ENCODE results near the gene FHOD3. TPM values are rescaled to one million over a fixed set of nuclear protein-coding genes. Genes with fewer than 3 reads are reported as not detected.

FHOD3 gene
- total and polyA plus RNA-seq, 2 experiments from 2014 or later, result 2.7 to 8.7 TPM

- TF ChIP-seq ZNF462 (CRISPR knock-in tag; IDR thresholded peaks at IDR 0.05) (no peak), CREB1 (CRISPR knock-in tag; IDR thresholded peaks at IDR 0.05; ENCODE audit: low read depth) (no peak), CTCF (conservative IDR thresholded peaks at IDR 0.05; ENCODE audit: low read depth in 2 of 2) (no peak), EZH2 (IDR thresholded peaks at IDR 0.05; ENCODE audit: low read depth, unreplicated experiment) (no peak), REST (IDR thresholded peaks at IDR 0.05; ENCODE audit: unreplicated experiment) (no peak), ZNF114 (CRISPR knock-in tag; IDR thresholded peaks at IDR 0.05) (no peak)
Measured at GRCh38 chr18:36477776-36478175, 180.3 kb downstream of the FHOD3 start (continued).
